Measurements from ENCODE around the gene NIF3L1. TPM values are rescaled to one million over a fixed set of nuclear protein-coding genes. Genes with fewer than 3 reads are reported as not detected.

The NIF3L1 gene
- total and polyA plus RNA-seq, 9 of the 15 experiments (the other 6 are each of a cell fraction or from before 2014, with no cell fraction given) = 26.7 to 89.5 (median 45.6) TPM

DNA sequence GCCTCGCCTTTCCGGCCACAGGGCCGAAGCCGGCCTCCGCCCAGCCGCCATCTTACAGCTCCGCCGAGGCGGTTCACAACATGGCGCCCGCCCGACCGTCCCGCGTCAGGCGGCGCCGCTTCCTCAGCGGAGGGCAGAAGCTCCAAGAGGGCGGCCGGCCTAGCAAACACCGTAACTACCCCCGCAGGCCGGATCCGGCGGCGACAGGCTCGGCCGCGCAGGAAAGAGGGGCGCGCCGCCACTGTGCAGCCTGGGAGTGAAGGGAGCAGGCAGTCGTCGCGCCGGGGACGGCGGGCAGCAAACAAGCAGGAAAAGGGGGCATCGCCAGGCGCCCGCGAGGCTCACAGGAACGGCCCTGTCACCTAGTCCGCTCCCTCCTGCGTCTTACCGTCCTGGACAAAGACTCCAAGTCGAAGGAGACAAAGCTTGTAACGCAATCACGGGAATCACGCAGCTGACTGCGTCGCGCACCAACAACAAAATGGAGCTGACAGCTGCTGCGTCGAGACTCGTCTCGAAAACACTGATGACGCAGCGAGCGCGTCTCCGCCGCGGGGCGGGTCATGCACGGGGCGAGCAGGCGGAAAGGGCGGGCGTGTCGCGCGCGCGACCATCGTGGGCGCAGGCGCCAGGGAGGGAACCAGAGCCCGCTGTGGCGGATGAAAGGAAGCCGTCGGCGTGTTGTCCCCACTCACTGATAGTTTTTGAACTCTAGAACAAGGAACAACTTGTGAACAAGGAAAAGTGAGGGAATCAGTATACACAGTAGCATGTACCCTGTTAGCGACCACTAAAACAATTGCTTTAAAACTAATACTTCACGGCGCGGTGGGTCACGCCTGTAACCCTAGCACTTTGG, 24.8 kb upstream of the NIF3L1 start, which contains the start of gene CLK1 (continued):
- TF ChIP-seq FIP1L1 (IDR thresholded peaks at IDR 0.05; ENCODE audit: low read depth, low read length, poor library complexity, severe bottlenecking) (peak; percentile 70), ADNP (tag; IDR thresholded peaks at IDR 0.05) (no peak), RHOXF2B (CRISPR knock-in tag; conservative IDR thresholded peaks at IDR 0.05) (no peak), NFE2L1 (tag; IDR thresholded peaks at IDR 0.05; ENCODE audit: borderline replicate concordance, low read depth) (no peak), EZH2 (IDR thresholded peaks at IDR 0.05; ENCODE audit: borderline replicate concordance, low read depth, low read length) (no peak), SMARCE1 (IDR thresholded peaks at IDR 0.05) (no peak), ZKSCAN3 (CRISPR knock-in tag; IDR thresholded peaks at IDR 0.05) (no peak), RUNX1 (IDR thresholded peaks at IDR 0.05; ENCODE audit: low read depth) (no peak), ARID1B (IDR thresholded peaks at IDR 0.05) (0 out of 2 replicates have a peak, but pooled peaks have one; percentile 7), HEY1 (CRISPR knock-in tag; IDR thresholded peaks at IDR 0.05; ENCODE audit: borderline replicate concordance) (no peak), ZBTB7A (IDR thresholded peaks at IDR 0.05; ENCODE audit: borderline replicate concordance, control insufficient read depth, low read depth, low read length) (no peak; the same call in 1 of the 2 replicates), POLR2H (tag; IDR thresholded peaks at IDR 0.05; ENCODE audit: low read depth) (peak; percentile 95), SMARCB1 (IDR thresholded peaks at IDR 0.05; ENCODE audit: insufficient read length, low read depth) (no peak), BACH1 (tag; IDR thresholded peaks at IDR 0.05) (no peak), ZBTB17 (CRISPR knock-in tag; IDR thresholded peaks at IDR 0.05) (peak; percentile 39; the same call in 1 of the 2 replicates), JUNB (CRISPR knock-in tag; conservative IDR thresholded peaks at IDR 0.05) (no peak), MEF2A (IDR thresholded peaks at IDR 0.05; ENCODE audit: control insufficient read depth, low read depth, low read length) (no peak), CBX2 (IDR thresholded peaks at IDR 0.05; ENCODE audit: insufficient read depth, low read length, poor library complexity, severe bottlenecking) (no peak), ZNF134 (CRISPR knock-in tag; conservative IDR thresholded peaks at IDR 0.05) (no peak), PHF21A (IDR thresholded peaks at IDR 0.05; ENCODE audit: borderline replicate concordance, low read depth) (no peak)
- TF ChIP-seq, protein P1, sequence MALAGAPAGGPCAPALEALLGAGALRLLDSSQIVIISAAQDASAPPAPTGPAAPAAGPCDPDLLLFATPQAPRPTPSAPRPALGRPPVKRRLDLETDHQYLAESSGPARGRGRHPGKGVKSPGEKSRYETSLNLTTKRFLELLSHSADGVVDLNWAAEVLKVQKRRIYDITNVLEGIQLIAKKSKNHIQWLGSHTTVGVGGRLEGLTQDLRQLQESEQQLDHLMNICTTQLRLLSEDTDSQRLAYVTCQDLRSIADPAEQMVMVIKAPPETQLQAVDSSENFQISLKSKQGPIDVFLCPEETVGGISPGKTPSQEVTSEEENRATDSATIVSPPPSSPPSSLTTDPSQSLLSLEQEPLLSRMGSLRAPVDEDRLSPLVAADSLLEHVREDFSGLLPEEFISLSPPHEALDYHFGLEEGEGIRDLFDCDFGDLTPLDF (CRISPR knock-in tag; IDR thresholded peaks at IDR 0.05) = no peak
- TF ChIP-seq, protein P2, sequence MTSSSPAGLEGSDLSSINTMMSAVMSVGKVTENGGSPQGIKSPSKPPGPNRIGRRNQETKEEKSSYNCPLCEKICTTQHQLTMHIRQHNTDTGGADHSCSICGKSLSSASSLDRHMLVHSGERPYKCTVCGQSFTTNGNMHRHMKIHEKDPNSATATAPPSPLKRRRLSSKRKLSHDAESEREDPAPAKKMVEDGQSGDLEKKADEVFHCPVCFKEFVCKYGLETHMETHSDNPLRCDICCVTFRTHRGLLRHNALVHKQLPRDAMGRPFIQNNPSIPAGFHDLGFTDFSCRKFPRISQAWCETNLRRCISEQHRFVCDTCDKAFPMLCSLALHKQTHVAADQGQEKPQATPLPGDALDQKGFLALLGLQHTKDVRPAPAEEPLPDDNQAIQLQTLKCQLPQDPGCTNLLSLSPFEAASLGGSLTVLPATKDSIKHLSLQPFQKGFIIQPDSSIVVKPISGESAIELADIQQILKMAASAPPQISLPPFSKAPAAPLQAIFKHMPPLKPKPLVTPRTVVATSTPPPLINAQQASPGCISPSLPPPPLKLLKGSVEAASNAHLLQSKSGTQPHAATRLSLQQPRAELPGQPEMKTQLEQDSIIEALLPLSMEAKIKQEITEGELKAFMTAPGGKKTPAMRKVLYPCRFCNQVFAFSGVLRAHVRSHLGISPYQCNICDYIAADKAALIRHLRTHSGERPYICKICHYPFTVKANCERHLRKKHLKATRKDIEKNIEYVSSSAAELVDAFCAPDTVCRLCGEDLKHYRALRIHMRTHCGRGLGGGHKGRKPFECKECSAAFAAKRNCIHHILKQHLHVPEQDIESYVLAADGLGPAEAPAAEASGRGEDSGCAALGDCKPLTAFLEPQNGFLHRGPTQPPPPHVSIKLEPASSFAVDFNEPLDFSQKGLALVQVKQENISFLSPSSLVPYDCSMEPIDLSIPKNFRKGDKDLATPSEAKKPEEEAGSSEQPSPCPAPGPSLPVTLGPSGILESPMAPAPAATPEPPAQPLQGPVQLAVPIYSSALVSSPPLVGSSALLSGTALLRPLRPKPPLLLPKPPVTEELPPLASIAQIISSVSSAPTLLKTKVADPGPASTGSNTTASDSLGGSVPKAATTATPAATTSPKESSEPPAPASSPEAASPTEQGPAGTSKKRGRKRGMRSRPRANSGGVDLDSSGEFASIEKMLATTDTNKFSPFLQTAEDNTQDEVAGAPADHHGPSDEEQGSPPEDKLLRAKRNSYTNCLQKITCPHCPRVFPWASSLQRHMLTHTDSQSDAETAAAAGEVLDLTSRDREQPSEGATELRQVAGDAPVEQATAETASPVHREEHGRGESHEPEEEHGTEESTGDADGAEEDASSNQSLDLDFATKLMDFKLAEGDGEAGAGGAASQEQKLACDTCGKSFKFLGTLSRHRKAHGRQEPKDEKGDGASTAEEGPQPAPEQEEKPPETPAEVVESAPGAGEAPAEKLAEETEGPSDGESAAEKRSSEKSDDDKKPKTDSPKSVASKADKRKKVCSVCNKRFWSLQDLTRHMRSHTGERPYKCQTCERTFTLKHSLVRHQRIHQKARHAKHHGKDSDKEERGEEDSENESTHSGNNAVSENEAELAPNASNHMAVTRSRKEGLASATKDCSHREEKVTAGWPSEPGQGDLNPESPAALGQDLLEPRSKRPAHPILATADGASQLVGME (CRISPR knock-in tag; IDR thresholded peaks at IDR 0.05) = no peak

Measured in K562 (cell line).